Stimulated activated effector memory CD8-positive, alpha-beta T cell treated with anti-CD3 and anti-CD28 coated beads, Interleukin-12 subunit alpha, Interleukin-12 subunit beta, amount 100 ng/mL, for 72 hours (primary cell): Measurements from ENCODE around the gene LEFTY2.
A peak's percentile ranks its signal among the peaks of the same experiment; 100 is the strongest.
"Not testable (repeated sequence)": the region's sequence is repeated elsewhere in the genome, so short reads cannot be mapped to it uniquely, and the experiment has no call there.

Experiments
- ATAC-seq: fragments of 150-1000 bp; cut with Tn5 transposase; 2 replicates; pipeline ENCODE4 v1.10.0; 2021
- DNase-seq, 2 donors: peaks; one replicate each; pipeline ENCODE4 v3.0.0; 2021 to 2022; ENCODE audit warnings: low spot score in 2 of 2
- H3K27ac Mint-ChIP-seq: one replicate; pipeline ENCODE4 v1.8.0; 2022; ENCODE audit warnings: mild to moderate bottlenecking, mixed read lengths
- H3K36me3 Mint-ChIP-seq: one replicate; pipeline ENCODE4 v1.8.0; 2022; ENCODE audit warnings: mild to moderate bottlenecking, mixed read lengths
- H3K4me1 Mint-ChIP-seq: one replicate; pipeline ENCODE4 v1.8.0; 2022; ENCODE audit warnings: mixed read lengths
- H3K4me3 Mint-ChIP-seq: one replicate; pipeline ENCODE4 v1.8.0; 2022; ENCODE audit warnings: mild to moderate bottlenecking, mixed read lengths
- H3K9me3 Mint-ChIP-seq: one replicate; pipeline ENCODE4 v1.8.0; 2022; ENCODE audit warnings: mixed read lengths

Gene LEFTY2

GRCh38 chr1:225888289-225888897, 52.6 kb downstream of the LEFTY2 start:
- ATAC-seq = peak; percentile 25
- Mint-ChIP-seq H3K9me3 (no peaks in the 10 kb centered on the region), H3K27ac (no peak overlapping the region), H3K36me3 (no peaks in the 10 kb centered on the region), H3K4me1 (peaks cover 7% of the 10 kb centered on the region), H3K4me3 (no peak overlapping the region)
- no peak for DNase-seq

- not testable (repeated sequence) for ATAC-seq, H3K4me3 Mint-ChIP-seq, DNase-seq, H3K9me3 Mint-ChIP-seq, H3K27ac Mint-ChIP-seq, H3K36me3 Mint-ChIP-seq
- H3K4me1 Mint-ChIP-seq = peaks cover 12% of the 10 kb centered on the region
Observed at GRCh38 chr1:225887554-225888288, 53.3 kb downstream of the LEFTY2 start.

- no peak overlapping the region for H3K4me3 Mint-ChIP-seq
- no peaks in the 10 kb centered on the region for H3K9me3 Mint-ChIP-seq
- peaks cover 12% of the 10 kb centered on the region for H3K4me1 Mint-ChIP-seq
- no peak overlapping the region for H3K27ac Mint-ChIP-seq
- H3K36me3 Mint-ChIP-seq = peaks cover under 1% of the 10 kb centered on the region
- DNase-seq (no peak), ATAC-seq (no peak)
Observed at GRCh38 chr1:225887030-225887314, 54.0 kb downstream of the LEFTY2 start.
